GM18519 (cell line): Measurements from ENCODE around the gene IRF5.

Experiments
- ATAC-seq: cut with Tn5 transposase; IDR thresholded peaks from one replicate; pipeline ENCODE4 v1.9.1; 2021; ENCODE audit warnings: mild to moderate bottlenecking, moderate library complexity; ENCODE audit not compliant: unreplicated experiment, low FRiP score

IRF5 gene

DNA sequence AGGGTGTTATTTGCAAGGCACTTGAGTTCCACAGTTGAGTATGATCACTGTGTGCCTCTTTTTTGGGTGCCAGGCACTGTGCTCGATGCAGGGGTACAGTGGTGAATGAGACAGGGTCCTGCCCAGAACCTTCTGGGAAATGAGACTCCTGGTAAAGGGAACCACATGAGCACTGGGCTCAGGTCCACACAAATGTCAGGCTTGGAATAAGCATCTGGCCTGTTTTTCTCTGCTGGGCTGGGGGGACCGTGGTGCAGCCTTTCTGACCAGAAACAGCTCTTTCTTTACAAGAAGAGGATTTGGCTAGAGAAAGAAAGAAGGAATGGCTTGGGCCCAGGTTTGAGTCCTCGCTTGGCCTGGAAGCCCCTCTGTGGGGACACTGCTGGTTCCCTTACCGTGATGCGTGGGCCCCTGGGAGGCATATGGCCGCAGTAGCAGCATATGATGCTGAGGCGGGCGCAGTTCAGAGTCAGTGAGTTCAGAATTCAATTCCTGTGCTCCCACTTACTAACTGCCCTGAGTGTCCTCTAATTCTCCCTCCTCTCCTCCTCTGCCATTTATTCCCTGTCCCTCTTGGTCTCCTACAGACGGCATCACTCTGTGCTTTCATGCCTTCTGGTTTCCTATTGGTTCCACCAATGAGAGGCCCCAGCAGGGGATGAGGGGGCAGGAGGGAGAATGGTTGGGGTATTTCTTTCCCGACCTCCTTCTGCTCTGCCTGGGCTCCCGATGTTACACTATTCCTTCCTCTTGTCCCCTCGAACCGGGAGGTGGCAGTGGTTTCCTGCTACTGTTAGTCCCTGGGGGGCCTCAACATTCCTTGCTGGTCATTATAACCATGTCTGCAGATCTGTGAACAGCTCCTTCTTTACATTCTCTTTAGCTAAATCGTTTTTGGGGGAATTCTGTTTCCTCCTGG is 17.6 kb upstream of the IRF5 start:
- no peak for ATAC-seq

DNA sequence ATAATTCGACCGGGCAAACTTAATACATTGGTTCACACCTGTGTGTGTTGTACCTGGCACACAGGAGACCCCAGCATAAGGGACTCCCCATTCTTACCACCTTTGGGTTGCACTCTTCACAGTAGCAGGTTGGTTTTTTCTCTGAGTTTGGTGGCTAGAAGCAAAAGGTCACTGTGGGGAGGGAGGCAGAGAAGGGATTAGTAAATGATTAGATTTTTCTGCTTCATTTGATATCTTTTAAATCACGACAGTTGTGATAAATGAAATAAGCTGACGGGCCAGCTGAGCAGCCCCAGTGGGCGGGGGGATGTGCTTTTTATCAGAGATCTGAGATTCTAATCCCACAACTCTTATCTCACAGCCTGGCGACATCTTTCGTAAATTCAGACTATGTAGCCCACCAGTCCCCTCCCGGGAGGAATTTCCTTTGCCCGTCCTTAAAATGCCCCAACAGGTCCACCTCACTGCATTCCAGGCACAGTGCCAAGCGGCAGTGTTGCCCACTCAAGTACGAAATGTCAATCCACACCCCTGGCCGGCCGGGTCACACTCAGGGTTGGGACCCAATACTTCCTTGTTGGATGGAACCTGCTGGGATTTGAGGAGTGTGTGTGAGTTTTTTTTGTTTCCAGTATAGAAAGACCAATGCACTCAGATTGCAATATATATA is 16.7 kb upstream of the IRF5 start:
- no peak for ATAC-seq

DNA sequence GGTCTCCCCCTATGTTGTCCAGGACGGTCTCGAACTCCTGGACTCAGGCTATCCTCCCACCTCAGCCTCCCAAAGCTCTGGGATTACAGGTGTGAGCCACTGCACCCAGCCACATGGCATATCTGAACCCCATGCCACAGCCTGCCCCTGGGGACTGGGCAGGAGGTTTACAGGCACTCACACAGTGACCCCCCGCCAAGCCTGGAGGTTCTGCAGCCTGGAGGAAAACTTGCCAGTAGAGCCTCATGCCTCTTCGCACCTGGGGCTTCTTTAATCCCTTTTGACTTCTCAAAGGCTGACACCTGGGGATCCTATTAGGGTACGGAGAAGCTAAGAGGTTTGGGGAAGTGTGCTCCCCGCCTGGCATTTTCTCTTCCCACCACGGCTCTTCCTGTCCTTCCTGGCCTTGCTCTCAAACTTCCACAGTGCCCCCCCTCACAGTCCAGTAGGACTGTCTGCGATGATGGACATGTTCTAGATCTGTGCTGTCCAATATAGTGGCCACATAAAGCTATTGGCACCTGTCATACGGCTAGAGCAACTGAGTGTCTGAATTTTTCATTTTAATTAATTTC is 15.8 kb upstream of the IRF5 start:
- ATAC-seq: no peak

DNA sequence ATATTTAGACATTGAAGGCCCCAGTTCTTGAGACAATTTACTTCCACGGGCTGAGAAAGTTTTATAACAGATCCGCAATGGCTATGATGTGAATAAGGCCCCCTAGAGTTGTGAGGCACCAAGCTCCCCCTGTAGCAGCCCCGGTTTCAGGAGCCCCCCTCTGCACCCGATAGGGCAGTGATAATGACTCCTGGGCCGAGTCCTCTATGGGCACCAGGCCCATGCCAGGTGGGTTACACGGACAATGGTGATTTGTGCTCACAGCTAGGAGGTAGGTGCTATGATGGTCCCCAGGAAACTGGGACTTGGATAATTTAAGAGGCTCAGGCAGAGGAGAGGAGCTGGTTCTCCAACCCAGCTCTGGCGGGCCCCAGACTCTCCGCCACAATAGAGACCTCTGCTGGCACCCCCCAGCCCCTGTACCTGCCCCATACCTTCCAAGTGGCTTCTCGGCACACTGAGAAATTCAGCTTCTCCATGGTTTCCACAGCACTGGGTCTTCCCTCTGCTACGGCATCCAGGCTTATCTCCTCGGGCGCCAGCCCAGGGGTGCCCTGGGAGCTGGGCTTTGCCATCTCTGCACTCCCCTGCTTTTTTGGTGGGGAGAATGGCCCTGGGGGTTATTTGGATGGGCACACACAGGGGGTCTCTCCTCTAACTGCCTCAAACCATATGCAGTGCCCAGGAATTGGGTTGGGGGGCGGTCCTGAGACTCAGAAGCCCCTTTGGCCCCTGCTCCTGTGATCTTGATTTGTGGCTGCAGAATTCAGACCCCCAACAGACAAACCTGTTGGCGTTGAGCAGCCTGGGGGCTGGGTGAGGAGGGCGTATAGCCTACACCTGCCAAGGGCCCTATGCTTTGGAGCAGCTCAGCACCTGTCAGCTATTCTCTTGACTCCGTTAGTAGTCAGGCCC is 15.0 kb upstream of the IRF5 start:
- ATAC-seq: no peak

DNA sequence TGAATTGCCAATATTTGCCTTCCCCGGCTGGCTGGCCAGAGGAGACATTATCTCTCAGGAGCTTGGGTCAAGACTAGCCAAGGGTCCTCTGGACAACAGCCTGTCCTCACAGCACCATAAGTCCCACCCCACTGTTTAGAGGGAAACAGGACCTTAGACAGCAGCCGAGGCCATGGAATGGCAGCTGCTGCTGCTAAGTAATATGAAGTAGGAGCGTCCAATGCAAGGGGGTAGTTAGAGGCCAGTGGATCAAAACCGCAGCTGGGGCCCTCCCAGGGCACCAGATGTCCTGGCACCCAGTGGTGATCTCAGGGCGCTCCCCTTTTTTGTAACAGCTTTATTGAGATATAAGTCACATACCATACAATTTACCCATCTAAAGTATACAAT is 14.3 kb upstream of the IRF5 start:
- no peak for ATAC-seq

- no peak for ATAC-seq
These were observed 12.8 kb upstream of the IRF5 start for GRCh38 chr7:128924707-128925588.

DNA sequence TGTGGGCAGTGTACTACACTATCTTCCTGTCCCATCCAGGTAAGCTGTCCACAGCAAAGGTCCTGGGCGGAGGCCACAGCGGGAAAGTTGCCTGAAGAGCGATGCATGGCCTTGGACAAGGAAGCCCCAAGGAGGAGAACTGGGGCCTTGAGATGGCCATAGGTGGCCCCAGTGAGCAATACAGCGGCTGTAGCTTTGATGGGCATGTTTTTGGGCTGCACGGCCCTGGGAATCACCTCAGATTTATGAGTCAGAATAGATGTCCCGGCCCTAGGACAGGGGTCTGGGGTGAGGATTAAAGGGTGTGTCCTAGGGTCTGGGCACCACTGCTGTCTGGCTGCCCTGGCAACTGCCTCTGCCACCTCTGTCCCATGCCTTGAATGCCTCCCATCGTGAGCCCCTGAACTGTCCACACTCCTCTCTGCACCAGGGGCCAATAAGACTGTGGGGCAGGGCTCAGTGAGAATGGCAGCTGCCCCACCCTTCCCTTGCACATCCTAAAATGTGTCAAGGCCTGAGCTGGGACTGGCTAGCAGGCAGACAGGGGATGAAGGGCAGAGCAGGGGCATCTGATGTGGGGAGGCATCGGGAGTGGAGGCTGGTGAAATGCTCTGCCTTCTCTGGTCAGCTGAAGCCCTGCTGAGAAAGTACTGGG is 9.4 kb upstream of the IRF5 start:
- no peak for ATAC-seq

DNA sequence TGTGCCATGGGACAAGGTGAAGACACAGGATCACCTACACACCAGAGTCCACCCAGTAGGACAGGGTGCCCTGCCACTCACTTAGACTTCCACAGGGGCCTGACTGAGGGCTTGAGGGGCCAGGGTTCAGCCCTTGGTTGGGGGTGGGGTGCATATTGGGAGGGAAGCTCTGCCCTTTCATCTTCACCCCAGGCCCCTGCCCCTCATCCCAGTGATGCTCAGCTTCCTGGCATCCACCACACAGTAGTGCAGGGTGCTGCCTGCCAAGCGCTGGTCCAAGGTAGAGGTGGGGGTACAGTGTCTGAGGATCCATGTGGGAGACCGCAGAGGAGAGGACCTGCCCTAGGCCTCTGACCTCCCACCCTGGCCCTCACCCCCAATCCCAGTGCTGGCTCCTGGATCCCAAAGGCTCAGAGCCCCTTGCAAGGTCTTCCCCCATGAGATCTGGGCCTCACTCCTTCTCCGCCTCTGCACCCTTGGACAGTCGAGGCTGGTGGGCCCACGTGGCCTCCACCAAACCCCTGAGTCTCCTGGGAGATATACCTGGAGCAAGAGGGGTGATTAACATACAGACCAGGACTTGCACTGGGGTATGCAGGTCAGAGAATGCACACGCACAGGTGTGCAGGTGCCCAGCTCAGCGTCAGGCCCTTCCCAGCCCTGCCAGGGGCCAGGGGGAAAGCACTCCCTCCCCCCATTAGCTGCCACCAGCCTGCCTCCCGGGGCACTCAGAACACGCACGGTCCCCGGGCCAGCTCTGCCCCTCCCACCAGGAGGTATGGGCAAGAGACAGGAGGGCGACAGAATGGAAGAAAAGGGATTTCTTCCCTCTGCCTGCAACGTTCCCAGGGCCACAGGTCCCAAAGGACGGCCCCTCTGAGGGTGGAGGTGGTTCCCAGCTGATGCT is 8.6 kb upstream of the IRF5 start:
- ATAC-seq: no peak

DNA sequence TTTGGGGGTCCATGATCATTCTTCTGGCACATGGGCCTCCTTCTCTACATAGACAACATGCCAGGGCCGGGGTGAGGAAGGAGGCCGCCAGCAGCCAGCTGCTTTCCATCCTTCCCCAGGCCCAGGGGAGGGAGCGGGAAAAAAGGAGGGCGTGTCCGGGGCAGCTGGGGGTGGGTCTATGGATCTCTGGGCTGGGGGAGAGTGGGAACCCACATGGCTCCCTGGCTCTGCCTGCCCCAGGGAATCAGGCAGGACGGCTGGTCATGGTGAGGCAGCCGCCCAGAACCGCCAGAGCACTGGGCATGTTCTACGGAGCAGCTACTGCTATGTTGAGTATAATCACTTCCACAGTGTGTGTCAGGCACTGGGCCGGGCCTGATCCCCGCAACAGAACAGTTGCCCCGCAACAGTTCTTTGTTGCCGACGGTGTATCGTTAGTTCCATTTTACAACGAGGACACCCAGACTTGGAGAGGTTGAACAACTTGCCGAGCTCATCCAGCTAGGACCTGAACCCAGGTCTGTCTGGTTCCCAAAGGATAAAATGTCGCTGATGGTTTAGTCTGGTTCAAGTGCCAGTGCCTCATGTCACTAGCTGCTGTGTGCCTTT is 6.4 kb upstream of the IRF5 start:
- no peak for ATAC-seq

GRCh38 chr7:128931965-128932861 is 5.5 kb upstream of the IRF5 start:
- ATAC-seq: no peak

GRCh38 chr7:128932862-128933179 is 4.9 kb upstream of the IRF5 start:
- no peak for ATAC-seq

DNA sequence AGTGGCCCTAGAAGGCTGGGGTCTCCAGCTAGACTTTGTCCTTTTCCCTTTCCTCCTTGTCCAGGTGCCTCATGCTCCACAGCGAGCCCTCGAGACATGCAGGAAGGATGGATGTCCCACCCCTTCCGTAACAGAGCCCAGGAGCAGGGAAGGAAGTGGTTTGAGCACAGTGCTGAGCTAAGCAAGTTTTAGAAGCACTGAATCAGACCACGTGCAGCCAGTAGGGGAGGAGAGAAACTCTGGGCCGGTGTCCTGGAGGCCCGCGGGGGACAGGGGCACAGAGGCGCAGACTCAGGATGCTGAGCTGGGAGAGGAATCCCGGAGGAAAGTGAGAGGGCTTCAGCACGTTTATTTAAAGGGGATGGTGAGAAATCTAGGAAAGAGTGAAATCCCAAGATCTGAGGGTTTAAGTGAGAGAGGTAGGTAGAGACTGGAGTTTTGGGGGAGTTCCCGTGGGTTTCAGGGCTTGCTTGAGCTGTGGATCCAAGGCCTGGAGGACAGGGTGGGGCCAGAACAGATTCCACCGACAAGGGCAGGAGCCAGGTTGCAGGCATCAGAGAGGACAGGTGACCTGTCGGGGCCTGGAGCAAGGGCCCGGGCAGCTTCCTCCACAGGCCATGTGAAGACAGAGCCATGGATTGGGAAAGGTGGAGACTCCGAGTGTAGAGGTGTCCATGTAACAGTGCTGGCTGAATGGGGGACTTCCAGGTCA is 4.4 kb upstream of the IRF5 start:
- no peak for ATAC-seq

GRCh38 chr7:128934361-128935341 is 3.1 kb upstream of the IRF5 start:
- ATAC-seq: no peak

- ATAC-seq: no peak
These were observed 2.4 kb upstream of the IRF5 start for GRCh38 chr7:128935342-128935730.

DNA sequence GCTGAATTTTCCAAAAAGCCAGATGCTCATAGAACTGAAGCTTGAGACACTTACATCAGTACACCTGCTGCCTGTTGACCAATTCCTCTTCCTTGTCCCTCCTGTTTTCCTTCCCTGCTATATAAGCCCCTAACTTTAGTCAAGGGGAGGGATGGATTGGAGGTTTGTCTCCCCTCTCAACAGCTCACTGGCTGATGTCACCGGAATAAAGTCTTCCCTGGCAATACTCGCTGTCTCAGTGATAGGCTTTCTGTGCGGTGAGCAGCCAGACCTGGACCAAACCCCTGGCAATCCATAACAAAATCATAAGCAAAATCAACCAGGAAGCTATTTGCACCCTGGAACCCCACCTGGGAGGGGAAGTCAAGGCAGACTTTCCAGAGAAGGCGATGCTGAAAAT is 929 bp upstream of the IRF5 start:
- ATAC-seq: no peak
